Measurements from ENCODE around the gene ARID1B. TPM values are rescaled to one million over a fixed set of nuclear protein-coding genes. Genes with fewer than 3 reads are reported as not detected.

The ARID1B gene
- total RNA-seq, 1 donor from 2014 or later: 78.1 TPM

GRCh38 chr6:157163434-157164159, 386.4 kb downstream of the ARID1B start:
- DNase-seq (ENCODE audit: extremely low spot score, unreplicated experiment): no peak
- no peak for TF ChIP-seq CTCF (IDR thresholded peaks at IDR 0.05)
- H3K9me3 Mint-ChIP-seq (ENCODE audit: unreplicated experiment): no peaks in the 10 kb centered on the region
- no peaks in the 10 kb centered on the region for H3K27me3 Mint-ChIP-seq (ENCODE audit: unreplicated experiment)
- H3K4me1 Mint-ChIP-seq (ENCODE audit: unreplicated experiment): peaks cover 5% of the 10 kb centered on the region
- no peak overlapping the region for H3K4me3 Mint-ChIP-seq (ENCODE audit: unreplicated experiment)
- peak overlapping the region; percentile 10 for H3K27ac Mint-ChIP-seq (ENCODE audit: unreplicated experiment)
- peaks cover 20% of the 10 kb centered on the region for H3K36me3 Mint-ChIP-seq (ENCODE audit: unreplicated experiment)

- no peak overlapping the region for H3K27ac Mint-ChIP-seq (ENCODE audit: unreplicated experiment)
- no peak overlapping the region for H3K4me3 Mint-ChIP-seq (ENCODE audit: unreplicated experiment)
- no peak for DNase-seq (ENCODE audit: extremely low spot score, unreplicated experiment)
- TF ChIP-seq CTCF (IDR thresholded peaks at IDR 0.05): no peak
- H3K27me3 Mint-ChIP-seq (ENCODE audit: unreplicated experiment): no peaks in the 10 kb centered on the region
- H3K9me3 Mint-ChIP-seq (ENCODE audit: unreplicated experiment): no peaks in the 10 kb centered on the region
- peaks cover 23% of the 10 kb centered on the region for H3K36me3 Mint-ChIP-seq (ENCODE audit: unreplicated experiment)
- H3K4me1 Mint-ChIP-seq (ENCODE audit: unreplicated experiment): peaks cover 5% of the 10 kb centered on the region
Observed at GRCh38 chr6:157164972-157165371, 387.8 kb downstream of the ARID1B start.

GRCh38 chr6:157166784-157167183, 389.6 kb downstream of the ARID1B start:
- TF ChIP-seq CTCF (IDR thresholded peaks at IDR 0.05): no peak
- no peaks in the 10 kb centered on the region for H3K27me3 Mint-ChIP-seq (ENCODE audit: unreplicated experiment)
- H3K4me1 Mint-ChIP-seq (ENCODE audit: unreplicated experiment): peaks cover 5% of the 10 kb centered on the region
- no peak for DNase-seq (ENCODE audit: extremely low spot score, unreplicated experiment)
- H3K36me3 Mint-ChIP-seq (ENCODE audit: unreplicated experiment): peaks cover 26% of the 10 kb centered on the region
- H3K27ac Mint-ChIP-seq (ENCODE audit: unreplicated experiment): no peak overlapping the region
- H3K9me3 Mint-ChIP-seq (ENCODE audit: unreplicated experiment): no peaks in the 10 kb centered on the region
- H3K4me3 Mint-ChIP-seq (ENCODE audit: unreplicated experiment): no peak overlapping the region

GRCh38 chr6:157167837-157168236, 390.7 kb downstream of the ARID1B start:
- peaks cover 29% of the 10 kb centered on the region for H3K36me3 Mint-ChIP-seq (ENCODE audit: unreplicated experiment)
- H3K27me3 Mint-ChIP-seq (ENCODE audit: unreplicated experiment): no peaks in the 10 kb centered on the region
- no peak for DNase-seq (ENCODE audit: extremely low spot score, unreplicated experiment)
- no peaks in the 10 kb centered on the region for H3K9me3 Mint-ChIP-seq (ENCODE audit: unreplicated experiment)
- H3K27ac Mint-ChIP-seq (ENCODE audit: unreplicated experiment): no peak overlapping the region
- peaks cover 5% of the 10 kb centered on the region for H3K4me1 Mint-ChIP-seq (ENCODE audit: unreplicated experiment)
- no peak overlapping the region for H3K4me3 Mint-ChIP-seq (ENCODE audit: unreplicated experiment)
- TF ChIP-seq CTCF (IDR thresholded peaks at IDR 0.05): no peak

GRCh38 chr6:157168471-157168870, 391.3 kb downstream of the ARID1B start:
- no peak for DNase-seq (ENCODE audit: extremely low spot score, unreplicated experiment)
- Mint-ChIP-seq H3K9me3 (ENCODE audit: unreplicated experiment) (no peaks in the 10 kb centered on the region), H3K27ac (ENCODE audit: unreplicated experiment) (no peak overlapping the region), H3K27me3 (ENCODE audit: unreplicated experiment) (no peaks in the 10 kb centered on the region), H3K4me1 (ENCODE audit: unreplicated experiment) (peaks cover 5% of the 10 kb centered on the region), H3K4me3 (ENCODE audit: unreplicated experiment) (no peak overlapping the region), H3K36me3 (ENCODE audit: unreplicated experiment) (peaks cover 29% of the 10 kb centered on the region)
- no peak for TF ChIP-seq CTCF (IDR thresholded peaks at IDR 0.05)

All from osteocyte (in vitro differentiated cells).